ENCODE results near the gene EPN3.

EPN3 gene

GRCh38 chr17:50532452-50533024 is at the start of gene EPN3:
EPN3 (plus strand) TSS chr17:50532735; CDS start chr17:50536557, 3,822 bp downstream.
- no peak within 1 kb of the TSS for H3K9ac ChIP-seq

GRCh38 chr17:50483266-50483665 is 49.3 kb upstream of the EPN3 start:
- peaks cover 14% of the 10 kb centered on the region for H3K4me1 ChIP-seq
- H3K36me3 ChIP-seq: peaks cover 66% of the 10 kb centered on the region
- no peaks in the 10 kb centered on the region for H4K20me1 ChIP-seq
- H3K9me3 ChIP-seq: no peaks in the 10 kb centered on the region
- TF ChIP-seq Cebpa-rat (IDR thresholded peaks at IDR 0.05): no peak
- no peak overlapping the region for H3K27ac ChIP-seq
- no peak overlapping the region for H3K9ac ChIP-seq
- H3K4me2 ChIP-seq: no peak overlapping the region
- H3K27me3 ChIP-seq: no peaks in the 10 kb centered on the region
- no peak overlapping the region for H3K4me3 ChIP-seq

More at GRCh38 chr17:50532452-50533024, at the start of gene EPN3:
- Histone ChIP-seq H3K36me3 (no peaks in the 10 kb centered on the region), H3K27ac (no peak within 1 kb of the TSS), H3K4me2 (peak within 1 kb of the TSS; percentile 24; the same call in 1 of the 2 replicates), H3K27me3 (peaks cover 56% of the 10 kb centered on the region), H4K20me1 (peaks cover 16% of the 10 kb centered on the region), H3K9me3 (no peaks in the 10 kb centered on the region), H3K4me3 (no peak within 1 kb of the TSS), H3K4me1 (peaks cover 18% of the 10 kb centered on the region)
- no peak for TF ChIP-seq Cebpa-rat (IDR thresholded peaks at IDR 0.05)

- no peaks in the 10 kb centered on the region for H4K20me1 ChIP-seq
- H3K9me3 ChIP-seq: no peaks in the 10 kb centered on the region
- H3K27ac ChIP-seq: no peak overlapping the region
- no peaks in the 10 kb centered on the region for H3K27me3 ChIP-seq
- H3K4me1 ChIP-seq: peaks cover 11% of the 10 kb centered on the region
- H3K4me3 ChIP-seq: no peak overlapping the region
- H3K9ac ChIP-seq: no peak overlapping the region
- TF ChIP-seq Cebpa-rat (IDR thresholded peaks at IDR 0.05): no peak
- peaks cover 66% of the 10 kb centered on the region for H3K36me3 ChIP-seq
- H3K4me2 ChIP-seq: no peak overlapping the region
Measured at GRCh38 chr17:50484386-50485155, 48.0 kb upstream of the EPN3 start.

- no peaks in the 10 kb centered on the region for H3K9me3 ChIP-seq
- no peak for TF ChIP-seq Cebpa-rat (IDR thresholded peaks at IDR 0.05)
- no peak overlapping the region for H3K4me3 ChIP-seq
- H3K4me1 ChIP-seq: no peaks in the 10 kb centered on the region
- no peak overlapping the region for H3K4me2 ChIP-seq
- H3K9ac ChIP-seq: no peak overlapping the region
- H3K36me3 ChIP-seq: peaks cover 50% of the 10 kb centered on the region
- H3K27me3 ChIP-seq: no peaks in the 10 kb centered on the region
- H4K20me1 ChIP-seq: no peaks in the 10 kb centered on the region
- H3K27ac ChIP-seq: no peak overlapping the region
Measured at GRCh38 chr17:50487213-50488096, 45.1 kb upstream of the EPN3 start.

- H3K4me2 ChIP-seq: no peak overlapping the region
- H3K4me1 ChIP-seq: no peaks in the 10 kb centered on the region
- H3K27me3 ChIP-seq: no peaks in the 10 kb centered on the region
- TF ChIP-seq Cebpa-rat (IDR thresholded peaks at IDR 0.05): no peak
- no peak overlapping the region for H3K27ac ChIP-seq
- H3K9me3 ChIP-seq: no peaks in the 10 kb centered on the region
- H3K36me3 ChIP-seq: peaks cover 37% of the 10 kb centered on the region
- H3K9ac ChIP-seq: no peak overlapping the region
- H3K4me3 ChIP-seq: no peak overlapping the region
- no peaks in the 10 kb centered on the region for H4K20me1 ChIP-seq
Measured at GRCh38 chr17:50488880-50489279, 43.7 kb upstream of the EPN3 start.

GRCh38 chr17:50491505-50491904 is 41.0 kb upstream of the EPN3 start:
- Histone ChIP-seq H3K9me3 (no peaks in the 10 kb centered on the region), H4K20me1 (no peaks in the 10 kb centered on the region), H3K27ac (no peak overlapping the region), H3K27me3 (no peaks in the 10 kb centered on the region), H3K4me1 (no peaks in the 10 kb centered on the region), H3K36me3 (peaks cover 12% of the 10 kb centered on the region), H3K4me3 (no peak overlapping the region), H3K4me2 (no peak overlapping the region), H3K9ac (no peak overlapping the region)
- no peak for TF ChIP-seq Cebpa-rat (IDR thresholded peaks at IDR 0.05)

GRCh38 chr17:50492214-50492613 is 40.3 kb upstream of the EPN3 start:
- Histone ChIP-seq H3K27ac (no peak overlapping the region), H3K27me3 (no peaks in the 10 kb centered on the region), H3K9ac (no peak overlapping the region), H3K4me2 (no peak overlapping the region), H4K20me1 (no peaks in the 10 kb centered on the region), H3K4me3 (no peak overlapping the region), H3K36me3 (peaks cover 5% of the 10 kb centered on the region), H3K4me1 (no peaks in the 10 kb centered on the region), H3K9me3 (no peaks in the 10 kb centered on the region)
- TF ChIP-seq Cebpa-rat (IDR thresholded peaks at IDR 0.05): no peak

GRCh38 chr17:50493744-50494143 is 38.8 kb upstream of the EPN3 start:
- TF ChIP-seq Cebpa-rat (IDR thresholded peaks at IDR 0.05): no peak
- H3K4me2 ChIP-seq: no peak overlapping the region
- H3K4me1 ChIP-seq: no peaks in the 10 kb centered on the region
- H3K4me3 ChIP-seq: no peak overlapping the region
- no peak overlapping the region for H3K9ac ChIP-seq
- no peak overlapping the region for H3K27ac ChIP-seq
- H3K27me3 ChIP-seq: no peaks in the 10 kb centered on the region
- H4K20me1 ChIP-seq: no peaks in the 10 kb centered on the region
- no peaks in the 10 kb centered on the region for H3K36me3 ChIP-seq
- H3K9me3 ChIP-seq: no peaks in the 10 kb centered on the region

GRCh38 chr17:50495217-50495823 is 37.2 kb upstream of the EPN3 start:
- Histone ChIP-seq H3K4me1 (no peaks in the 10 kb centered on the region), H3K9ac (no peak overlapping the region), H3K4me2 (no peak overlapping the region), H4K20me1 (no peaks in the 10 kb centered on the region), H3K36me3 (no peaks in the 10 kb centered on the region), H3K4me3 (no peak overlapping the region), H3K27ac (no peak overlapping the region), H3K9me3 (no peaks in the 10 kb centered on the region), H3K27me3 (no peaks in the 10 kb centered on the region)
- no peak for TF ChIP-seq Cebpa-rat (IDR thresholded peaks at IDR 0.05)

Measured in BLaER1 (cell line).